AG10803 (cell line): ENCODE measurements around the gene B4GALT3.

Source experiments
- DNase-seq: peaks from one replicate; pipeline ENCODE4 v3.0.0; 2010; ENCODE audit warnings: low read depth
- H3K4me3 ChIP-seq: 2 replicates; pipeline ENCODE4 v1.5.1; 2011; ENCODE audit warnings: mild to moderate bottlenecking, low read length, control low read depth
- TF ChIP-seq, protein P1 (sequence below): conservative IDR thresholded peaks from 2 replicates; pipeline ENCODE4 v1.5.1; 2011; ENCODE audit warnings: mild to moderate bottlenecking, low read length, control low read depth, inconsistent platforms

The B4GALT3 gene

GRCh38 chr1:161132410-161133219 lies 44.7 kb downstream of the B4GALT3 start, which contains the start of gene DEDD:
Gene DEDD (minus strand): TSS chr1:161132667. CDS start chr1:161124462, 8,205 bp downstream.
- TF ChIP-seq, protein P1, sequence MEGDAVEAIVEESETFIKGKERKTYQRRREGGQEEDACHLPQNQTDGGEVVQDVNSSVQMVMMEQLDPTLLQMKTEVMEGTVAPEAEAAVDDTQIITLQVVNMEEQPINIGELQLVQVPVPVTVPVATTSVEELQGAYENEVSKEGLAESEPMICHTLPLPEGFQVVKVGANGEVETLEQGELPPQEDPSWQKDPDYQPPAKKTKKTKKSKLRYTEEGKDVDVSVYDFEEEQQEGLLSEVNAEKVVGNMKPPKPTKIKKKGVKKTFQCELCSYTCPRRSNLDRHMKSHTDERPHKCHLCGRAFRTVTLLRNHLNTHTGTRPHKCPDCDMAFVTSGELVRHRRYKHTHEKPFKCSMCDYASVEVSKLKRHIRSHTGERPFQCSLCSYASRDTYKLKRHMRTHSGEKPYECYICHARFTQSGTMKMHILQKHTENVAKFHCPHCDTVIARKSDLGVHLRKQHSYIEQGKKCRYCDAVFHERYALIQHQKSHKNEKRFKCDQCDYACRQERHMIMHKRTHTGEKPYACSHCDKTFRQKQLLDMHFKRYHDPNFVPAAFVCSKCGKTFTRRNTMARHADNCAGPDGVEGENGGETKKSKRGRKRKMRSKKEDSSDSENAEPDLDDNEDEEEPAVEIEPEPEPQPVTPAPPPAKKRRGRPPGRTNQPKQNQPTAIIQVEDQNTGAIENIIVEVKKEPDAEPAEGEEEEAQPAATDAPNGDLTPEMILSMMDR: peak; percentile 18
- DNase-seq: peak; percentile 98
- H3K4me3 ChIP-seq: peak within 1 kb of the TSS; percentile 97

- peak; percentile 29 for DNase-seq
These were observed 45.5 kb downstream of the B4GALT3 start for GRCh38 chr1:161131523-161132409.

GRCh38 chr1:161130266-161130665 lies 47.0 kb downstream of the B4GALT3 start:
- TF ChIP-seq, protein P1: no peak
- no peak for DNase-seq
- no peak overlapping the region for H3K4me3 ChIP-seq

More at GRCh38 chr1:161131523-161132409, 45.5 kb downstream of the B4GALT3 start:
- peak overlapping the region; percentile 97 for H3K4me3 ChIP-seq
- TF ChIP-seq, protein P1: no peak

- H3K4me3 ChIP-seq: no peak overlapping the region
- no peak for DNase-seq
- TF ChIP-seq, protein P1: no peak
These were observed 48.5 kb downstream of the B4GALT3 start for GRCh38 chr1:161128591-161129420.

DNA sequence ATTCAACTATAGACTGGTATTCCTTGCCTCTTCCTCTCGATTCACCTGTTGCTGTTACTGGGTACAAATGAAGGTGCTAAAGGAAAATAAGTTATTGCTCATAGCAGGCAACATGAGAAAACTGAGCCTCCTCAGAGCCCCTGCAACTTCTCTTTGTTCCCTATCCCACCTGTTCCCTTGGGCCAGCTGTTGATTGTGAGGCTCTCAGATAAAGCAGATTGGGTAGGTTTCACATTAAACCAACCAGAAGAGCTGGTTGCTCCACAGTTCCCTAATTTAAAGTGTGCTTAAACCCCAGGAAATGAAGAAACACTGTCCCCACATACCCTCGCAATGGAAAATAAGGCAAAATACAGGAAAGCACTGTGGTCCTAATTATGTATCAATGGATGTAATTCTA lies 49.7 kb downstream of the B4GALT3 start:
- no peak overlapping the region for H3K4me3 ChIP-seq
- no peak for DNase-seq
- TF ChIP-seq, protein P1: no peak

- H3K4me3 ChIP-seq: no peak overlapping the region
- TF ChIP-seq, protein P1: no peak
- DNase-seq: no peak
These were observed 54.3 kb downstream of the B4GALT3 start for GRCh38 chr1:161122967-161123366.
